AG09309 (cell line): ENCODE measurements around the gene KRTAP4-4.
"Not testable (repeated sequence)": the region's sequence is repeated elsewhere in the genome, so short reads cannot be mapped to it uniquely, and the experiment has no call there.

Source experiments
- DNase-seq: peaks from one replicate; pipeline ENCODE4 v3.0.0-alpha.2; 2010; ENCODE audit warnings: low read depth
- H3K4me3 ChIP-seq: 2 replicates; pipeline ENCODE4 v1.5.1; 2011; ENCODE audit warnings: mild to moderate bottlenecking, low read depth, low read length, moderate library complexity; ENCODE audit not compliant: control insufficient read depth
- CTCF ChIP-seq: IDR thresholded peaks from 2 replicates; pipeline ENCODE4 v1.5.1; 2011; ENCODE audit warnings: mild to moderate bottlenecking, low read depth, low read length, inconsistent platforms; ENCODE audit not compliant: insufficient read depth, control insufficient read depth; ENCODE audit errors: missing control alignments

KRTAP4-4 gene

DNA sequence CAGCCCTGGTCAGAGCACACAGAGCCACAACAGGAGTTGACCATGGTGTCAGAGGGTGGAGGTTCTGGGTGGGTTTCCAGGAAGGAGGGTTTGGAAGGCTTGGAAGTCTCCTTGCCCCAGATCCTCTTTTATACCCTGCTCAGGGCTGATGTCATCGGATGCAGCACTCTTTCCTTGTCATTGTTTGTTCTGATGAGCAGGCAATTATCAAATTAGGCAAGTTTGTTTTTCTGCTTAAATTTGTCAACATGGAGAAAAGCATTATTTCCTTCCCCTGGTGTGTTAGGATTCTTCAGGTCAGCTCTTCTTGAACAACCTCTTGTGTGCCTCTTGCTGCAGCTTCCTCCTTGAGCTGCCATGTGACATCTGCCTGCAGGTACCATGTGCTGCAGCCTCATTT, at the start of gene KRTAP4-4:
KRTAP4-4 (minus strand) TSS at position 101 of the 400 bp plus-strand sequence; CDS start at position 44, 57 bp downstream.
- no peak for TF ChIP-seq CTCF
- no peak for DNase-seq
- no peak within 1 kb of the TSS for H3K4me3 ChIP-seq

DNA sequence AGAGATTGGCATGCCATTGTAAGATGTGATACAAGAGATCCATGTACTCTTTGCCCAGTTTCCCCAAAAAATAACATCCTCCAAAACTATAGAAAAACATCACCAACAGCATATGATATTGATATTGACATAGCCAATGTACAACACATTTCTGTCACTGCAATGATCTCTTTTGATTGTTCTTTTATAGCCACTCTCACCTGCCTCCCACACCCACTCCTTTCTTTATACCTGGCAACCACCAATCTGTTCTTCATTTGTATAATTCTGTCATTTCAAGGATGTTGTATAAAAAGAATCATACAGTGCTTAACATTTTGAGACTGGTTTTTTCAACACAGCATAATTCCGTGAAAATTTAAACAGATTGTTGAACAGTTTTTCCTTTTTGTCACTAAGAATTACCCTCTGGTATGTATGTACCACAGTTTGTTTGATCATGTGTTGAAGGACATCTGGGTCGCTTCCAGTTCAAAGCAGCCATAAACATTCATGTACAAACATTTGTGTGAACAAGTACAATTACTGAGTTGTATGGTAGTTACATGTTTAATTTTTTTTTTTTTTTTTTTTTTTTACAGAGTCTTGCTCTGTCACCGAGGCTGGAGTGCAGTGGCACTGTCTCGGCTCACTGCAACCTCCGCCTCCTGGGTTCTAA, 39.0 kb upstream of the KRTAP4-4 start:
- no peak for DNase-seq
- H3K4me3 ChIP-seq = no peak overlapping the region
- TF ChIP-seq CTCF = no peak

DNA sequence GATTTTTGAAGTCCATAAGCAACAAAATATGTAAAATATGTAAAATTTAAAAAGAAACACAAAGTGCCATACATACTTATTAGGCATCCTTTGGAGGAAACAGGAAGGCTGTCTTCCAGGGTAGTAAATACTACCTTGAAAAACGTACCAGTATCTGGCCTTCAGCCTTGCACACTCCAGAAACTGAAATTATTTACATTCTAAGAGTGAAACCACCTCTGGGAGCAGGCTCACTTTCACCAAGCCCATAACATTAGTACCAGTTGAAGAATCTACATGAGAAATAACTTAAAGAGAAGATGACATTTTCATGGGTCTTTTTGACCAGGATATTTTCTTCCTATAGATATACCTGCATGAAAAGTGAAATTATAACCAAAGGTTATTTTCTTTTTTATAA, 35.5 kb upstream of the KRTAP4-4 start:
- H3K4me3 ChIP-seq = no peak overlapping the region
- no peak for DNase-seq
- TF ChIP-seq CTCF = no peak

- H3K4me3 ChIP-seq = no peak overlapping the region
- no peak for DNase-seq
- TF ChIP-seq CTCF = no peak
These were observed 29.8 kb upstream of the KRTAP4-4 start for GRCh38 chr17:41190328-41190727.

GRCh38 chr17:41189837-41190318, 29.3 kb upstream of the KRTAP4-4 start, which contains the start of gene KRTAP9-1:
TSS of gene KRTAP9-1 (plus strand) at chr17:41189887. CDS start at chr17:41189887, 0 bp downstream.
- not testable (repeated sequence) for H3K4me3 ChIP-seq, DNase-seq

- no peak overlapping the region for H3K4me3 ChIP-seq
- no peak for TF ChIP-seq CTCF
- DNase-seq = no peak
These were observed 26.3 kb upstream of the KRTAP4-4 start for GRCh38 chr17:41186872-41187271.

DNA sequence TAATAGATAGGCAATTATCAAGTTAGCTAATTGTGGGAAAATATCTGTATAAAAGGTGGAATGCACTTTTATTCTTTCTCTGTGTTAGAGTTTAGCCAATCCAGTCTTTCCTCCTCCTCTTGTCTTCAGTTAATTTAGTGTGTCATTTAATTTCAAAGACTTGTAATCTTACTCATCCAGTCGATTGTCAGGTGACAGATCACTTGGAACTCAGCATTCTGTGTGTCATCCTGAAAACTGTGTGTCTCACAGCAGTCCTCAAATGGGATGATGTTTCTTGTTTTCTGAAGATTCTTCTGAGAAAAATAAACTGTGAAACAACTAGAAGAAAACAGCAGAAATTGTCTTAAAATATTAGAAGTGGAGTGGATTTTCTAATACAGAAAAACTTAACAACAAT, 24.5 kb upstream of the KRTAP4-4 start:
- no peak overlapping the region for H3K4me3 ChIP-seq
- no peak for TF ChIP-seq CTCF
- DNase-seq = no peak
